ENCODE results near the gene ARHGEF7.
A peak's percentile ranks its signal among the peaks of the same experiment; 100 is the strongest.
"Not testable (repeated sequence)": the region's sequence is repeated elsewhere in the genome, so short reads cannot be mapped to it uniquely, and the experiment has no call there.

ARHGEF7 gene, protein sequence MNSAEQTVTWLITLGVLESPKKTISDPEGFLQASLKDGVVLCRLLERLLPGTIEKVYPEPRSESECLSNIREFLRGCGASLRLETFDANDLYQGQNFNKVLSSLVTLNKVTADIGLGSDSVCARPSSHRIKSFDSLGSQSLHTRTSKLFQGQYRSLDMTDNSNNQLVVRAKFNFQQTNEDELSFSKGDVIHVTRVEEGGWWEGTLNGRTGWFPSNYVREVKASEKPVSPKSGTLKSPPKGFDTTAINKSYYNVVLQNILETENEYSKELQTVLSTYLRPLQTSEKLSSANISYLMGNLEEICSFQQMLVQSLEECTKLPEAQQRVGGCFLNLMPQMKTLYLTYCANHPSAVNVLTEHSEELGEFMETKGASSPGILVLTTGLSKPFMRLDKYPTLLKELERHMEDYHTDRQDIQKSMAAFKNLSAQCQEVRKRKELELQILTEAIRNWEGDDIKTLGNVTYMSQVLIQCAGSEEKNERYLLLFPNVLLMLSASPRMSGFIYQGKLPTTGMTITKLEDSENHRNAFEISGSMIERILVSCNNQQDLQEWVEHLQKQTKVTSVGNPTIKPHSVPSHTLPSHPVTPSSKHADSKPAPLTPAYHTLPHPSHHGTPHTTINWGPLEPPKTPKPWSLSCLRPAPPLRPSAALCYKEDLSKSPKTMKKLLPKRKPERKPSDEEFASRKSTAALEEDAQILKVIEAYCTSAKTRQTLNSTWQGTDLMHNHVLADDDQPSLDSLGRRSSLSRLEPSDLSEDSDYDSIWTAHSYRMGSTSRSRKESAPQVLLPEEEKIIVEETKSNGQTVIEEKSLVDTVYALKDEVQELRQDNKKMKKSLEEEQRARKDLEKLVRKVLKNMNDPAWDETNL

DNA sequence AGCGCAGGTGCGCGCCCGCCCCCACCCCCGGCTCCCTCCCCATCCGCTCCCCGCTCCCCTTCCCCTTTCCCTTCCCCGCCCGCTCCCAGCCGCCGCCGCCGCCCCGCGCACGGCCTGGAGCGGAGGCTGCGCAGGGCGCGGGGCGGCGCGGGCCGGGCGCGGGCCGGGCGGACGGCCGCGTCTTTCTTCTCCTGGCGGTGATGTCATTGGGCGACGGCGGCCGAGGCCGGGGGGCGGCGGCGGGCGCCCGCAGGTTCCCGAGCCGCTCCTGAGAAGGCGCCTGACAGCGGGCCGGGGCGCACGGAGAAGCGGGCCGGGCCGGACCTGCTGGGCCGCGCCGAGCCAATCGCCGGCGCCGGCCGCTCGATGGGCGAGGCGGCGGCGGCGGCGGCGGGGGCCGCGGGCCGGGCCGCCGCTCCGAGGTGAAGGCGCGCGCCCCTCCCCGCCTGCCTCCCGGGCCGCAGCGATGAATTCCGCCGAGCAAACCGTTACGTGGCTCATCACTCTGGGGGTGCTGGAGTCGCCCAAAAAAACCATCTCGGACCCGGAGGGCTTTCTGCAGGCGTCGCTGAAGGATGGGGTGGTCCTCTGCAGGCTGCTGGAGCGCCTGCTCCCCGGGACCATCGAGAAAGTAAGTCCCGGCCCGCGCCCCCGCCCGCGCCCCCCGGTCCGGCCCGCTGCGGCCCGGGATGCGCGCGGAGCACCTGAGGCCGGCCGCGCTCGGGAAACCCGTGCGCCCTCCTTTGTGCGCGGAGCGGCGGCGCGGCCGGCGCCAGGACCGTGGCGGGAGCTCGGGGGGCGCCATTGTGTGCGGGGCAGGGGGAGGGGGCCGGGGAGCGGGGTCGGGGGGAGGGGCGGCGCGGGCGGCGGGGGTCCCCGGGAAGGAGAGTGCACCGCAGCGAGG, at the start of gene ARHGEF7:
TSS of gene ARHGEF7 (plus strand) at position 250 of the 904 bp plus-strand sequence. CDS start at position 467, 217 bp downstream.
- DNase-seq (ENCODE audit: low spot score): peak; percentile 6

DNA sequence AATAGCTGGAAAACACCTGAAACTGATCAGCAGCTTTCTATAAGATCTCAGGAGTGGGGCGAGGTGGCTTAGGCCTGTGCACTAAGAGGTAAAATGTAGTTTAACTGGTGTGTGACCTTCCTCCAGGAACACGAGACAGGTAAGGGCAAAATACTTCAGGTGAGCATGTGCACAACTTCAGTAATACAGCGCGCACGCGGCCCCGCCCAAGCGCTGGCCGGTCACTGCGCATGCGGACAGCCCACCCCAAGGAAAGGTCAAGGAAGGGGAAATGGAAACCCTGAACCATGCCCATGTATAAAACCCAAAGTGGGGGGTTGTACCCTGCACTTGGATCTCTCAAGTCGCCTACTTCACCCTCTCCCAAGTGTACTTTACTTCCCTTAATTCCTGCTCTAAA, 49.4 kb upstream of the ARHGEF7 start:
- DNase-seq (ENCODE audit: low spot score): no peak

DNA sequence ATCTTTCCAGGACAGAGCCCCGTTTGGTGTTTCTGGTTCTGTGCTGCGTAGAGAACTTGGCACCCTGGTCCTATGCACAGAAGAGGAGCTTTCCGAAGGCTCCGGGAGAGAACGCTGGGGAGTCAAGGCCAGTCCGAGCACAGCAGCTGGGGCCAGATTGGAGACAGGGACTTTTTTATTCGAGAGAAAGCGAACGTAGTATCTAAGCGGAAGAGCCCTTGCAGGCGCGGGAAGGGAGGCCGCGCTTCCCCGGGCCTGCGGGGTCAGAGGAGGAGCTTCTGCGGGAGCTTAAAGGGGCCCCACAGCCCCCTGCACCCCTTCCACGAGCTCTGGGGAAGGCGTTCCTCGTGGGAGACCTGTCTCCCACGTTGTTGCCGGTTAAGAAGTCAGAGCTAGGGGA, 48.6 kb upstream of the ARHGEF7 start:
- DNase-seq (ENCODE audit: low spot score): no peak

DNA sequence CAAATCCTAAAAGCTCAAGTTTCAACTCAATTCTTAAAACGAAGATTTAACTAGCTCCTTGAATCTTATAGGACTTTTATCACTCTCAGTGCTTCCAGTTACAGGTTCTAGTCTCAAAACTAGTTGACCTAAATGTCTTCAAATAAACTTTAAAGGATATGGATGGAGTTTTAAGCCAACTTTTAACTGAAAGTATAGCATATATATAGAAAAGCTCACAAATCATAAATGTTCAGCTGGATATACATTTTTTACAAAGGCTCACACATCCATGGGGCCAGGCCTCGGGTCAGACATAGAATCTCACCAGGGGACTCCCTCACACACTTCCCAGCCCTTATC, 47.1 kb upstream of the ARHGEF7 start:
- no peak for DNase-seq (ENCODE audit: low spot score)

DNA sequence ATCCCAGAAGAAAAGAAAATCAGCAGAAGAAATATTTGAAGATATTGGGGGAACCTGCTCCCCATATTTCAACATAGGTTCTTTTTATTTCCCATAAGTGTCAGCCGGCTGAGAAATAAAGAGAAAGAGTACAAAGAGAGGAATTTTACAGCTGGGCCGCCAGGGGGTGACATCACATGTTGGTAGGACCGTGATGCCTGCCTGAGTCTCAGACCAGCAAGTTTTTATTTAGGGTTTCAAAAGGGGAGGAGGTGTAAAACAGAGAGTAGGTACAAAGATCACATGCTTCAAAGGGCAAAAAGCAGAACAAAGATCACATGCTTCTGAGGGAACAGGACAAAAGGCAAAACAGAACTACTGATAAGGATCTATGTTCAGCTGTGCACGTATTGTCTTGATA, 44.0 kb upstream of the ARHGEF7 start:
- DNase-seq (ENCODE audit: low spot score): not testable (repeated sequence)

DNA sequence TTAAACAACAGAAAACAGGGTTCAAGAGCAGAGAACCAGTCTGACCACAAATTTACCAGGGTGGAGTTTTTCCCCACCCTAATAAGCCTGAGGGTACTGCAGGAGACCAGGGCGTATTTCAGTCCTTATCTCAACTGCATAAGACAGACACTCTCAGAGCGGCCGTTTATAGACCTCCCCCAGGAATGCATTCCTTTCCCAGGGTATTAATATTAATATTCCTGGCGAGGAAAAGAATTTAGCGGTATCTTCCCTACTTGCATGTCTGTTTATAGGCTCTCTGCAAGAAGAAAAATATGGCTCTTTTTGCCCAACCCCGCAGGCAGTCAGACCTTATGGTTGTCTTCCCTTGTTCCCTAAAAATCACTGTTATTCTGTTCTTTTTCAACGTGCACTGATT, 43.6 kb upstream of the ARHGEF7 start:
- DNase-seq (ENCODE audit: low spot score): not testable (repeated sequence)

DNA sequence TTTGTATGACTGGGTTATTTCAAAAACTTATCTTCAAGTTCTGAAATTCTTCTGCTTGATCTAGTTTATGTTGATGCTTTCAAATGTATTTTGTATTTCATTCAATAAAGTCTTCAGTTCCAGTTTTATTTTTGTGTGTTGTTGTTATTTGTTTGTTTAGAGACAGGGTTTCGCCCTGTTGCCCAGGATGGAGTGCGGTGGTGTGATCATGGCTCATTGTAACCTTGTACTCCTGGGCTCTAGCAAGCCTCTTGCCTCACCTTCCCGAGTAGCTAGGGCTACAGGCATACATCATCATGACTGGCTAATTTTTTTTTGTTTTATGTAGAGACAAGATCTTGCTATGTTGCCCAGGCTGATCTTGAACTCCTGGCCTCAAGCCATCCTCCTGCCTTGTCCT, 40.3 kb upstream of the ARHGEF7 start:
- no peak for DNase-seq (ENCODE audit: low spot score)

DNA sequence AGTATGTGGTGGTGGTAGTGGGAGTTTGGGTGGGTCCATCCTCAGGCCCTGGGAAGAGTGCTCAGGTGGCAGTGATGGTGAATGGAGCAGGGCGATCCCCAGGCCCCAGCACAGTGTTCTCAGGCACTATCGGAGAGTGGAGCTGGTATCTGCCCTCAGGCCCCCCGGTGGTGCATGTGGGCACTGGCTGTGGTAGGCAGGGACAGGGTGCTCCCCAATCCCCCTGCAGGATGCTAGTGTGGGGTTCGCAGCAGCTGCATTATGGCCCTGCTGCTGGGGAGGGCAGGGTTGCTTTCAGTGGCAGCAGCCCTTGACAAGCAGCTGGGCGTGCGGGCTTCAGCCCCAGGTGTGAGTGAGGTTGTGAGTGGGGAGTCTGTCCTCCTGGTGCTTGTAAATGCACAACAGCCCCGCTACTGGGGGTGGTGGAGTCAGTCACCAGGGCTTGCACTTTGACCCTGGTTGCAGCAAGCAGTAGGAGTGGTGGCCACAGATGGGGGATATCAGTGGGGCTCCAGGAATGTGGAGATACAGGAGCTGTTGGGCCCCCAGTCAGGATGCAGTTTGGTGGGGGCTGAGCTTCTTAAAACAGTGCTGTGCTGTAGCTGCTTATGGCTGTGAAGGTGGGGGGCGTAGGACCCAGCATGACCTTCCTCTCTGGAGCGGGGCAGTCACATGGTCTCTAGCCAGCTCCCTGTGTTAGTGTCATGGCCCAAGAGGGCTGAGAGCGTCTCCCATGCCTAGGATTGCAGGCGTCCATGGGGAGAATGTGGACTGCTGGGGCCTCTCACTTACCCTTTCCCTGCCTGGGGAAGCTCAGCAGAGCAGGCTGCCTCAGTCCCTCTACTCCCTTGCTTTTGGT, 38.7 kb upstream of the ARHGEF7 start:
- DNase-seq (ENCODE audit: low spot score): no peak

GRCh38 chr13:111079375-111079774, 35.7 kb upstream of the ARHGEF7 start:
- no peak for DNase-seq (ENCODE audit: low spot score)

GRCh38 chr13:111080642-111081041, 34.5 kb upstream of the ARHGEF7 start:
- no peak for DNase-seq (ENCODE audit: low spot score)

- no peak for DNase-seq (ENCODE audit: low spot score)
These were observed 32.9 kb upstream of the ARHGEF7 start for GRCh38 chr13:111082240-111082639.

GRCh38 chr13:111082769-111083168, 32.3 kb upstream of the ARHGEF7 start:
- not testable (repeated sequence) for DNase-seq (ENCODE audit: low spot score)

DNA sequence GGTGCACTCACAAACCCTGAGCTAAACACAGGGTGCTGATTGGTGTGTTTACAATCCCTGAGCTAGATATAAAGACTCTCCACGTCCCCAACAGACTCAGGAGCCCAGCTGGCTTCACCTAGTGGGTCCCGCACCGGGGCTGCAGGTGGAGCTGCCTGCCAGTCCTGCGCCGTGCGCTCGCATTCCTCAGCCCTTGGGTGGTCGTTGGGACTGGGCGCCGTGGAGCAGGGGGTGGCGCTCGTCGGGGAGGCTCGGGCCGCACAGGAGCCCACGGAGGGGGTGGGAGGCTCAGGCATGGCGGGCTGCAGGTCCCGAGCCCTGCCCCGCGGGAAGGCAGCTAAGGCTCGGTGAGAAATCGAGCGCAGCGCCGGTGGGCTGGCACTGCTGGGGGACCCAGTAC, 31.4 kb upstream of the ARHGEF7 start:
- DNase-seq (ENCODE audit: low spot score): not testable (repeated sequence)

- DNase-seq (ENCODE audit: low spot score): no peak
These were observed 24.9 kb upstream of the ARHGEF7 start for GRCh38 chr13:111090169-111090568.

DNA sequence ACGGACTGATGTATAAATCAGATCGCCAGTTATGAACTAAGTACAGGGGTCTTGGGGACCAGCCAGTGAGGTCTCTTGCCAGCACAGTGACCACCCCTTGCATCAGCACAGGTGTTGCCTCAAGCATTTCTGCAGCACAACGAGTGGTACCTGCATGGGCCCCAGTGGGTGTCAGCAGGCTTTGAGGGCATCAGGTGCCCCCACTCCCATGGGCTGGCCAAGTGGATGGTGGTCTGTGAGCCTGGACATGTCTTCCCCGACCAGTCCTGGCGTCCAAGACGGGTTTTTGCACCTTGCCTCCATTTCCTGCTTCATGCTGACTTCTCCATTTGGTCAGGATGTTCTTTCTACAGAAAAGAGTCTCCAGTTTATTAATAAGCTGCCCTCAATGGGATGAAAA, 22.4 kb upstream of the ARHGEF7 start:
- DNase-seq (ENCODE audit: low spot score): no peak

DNA sequence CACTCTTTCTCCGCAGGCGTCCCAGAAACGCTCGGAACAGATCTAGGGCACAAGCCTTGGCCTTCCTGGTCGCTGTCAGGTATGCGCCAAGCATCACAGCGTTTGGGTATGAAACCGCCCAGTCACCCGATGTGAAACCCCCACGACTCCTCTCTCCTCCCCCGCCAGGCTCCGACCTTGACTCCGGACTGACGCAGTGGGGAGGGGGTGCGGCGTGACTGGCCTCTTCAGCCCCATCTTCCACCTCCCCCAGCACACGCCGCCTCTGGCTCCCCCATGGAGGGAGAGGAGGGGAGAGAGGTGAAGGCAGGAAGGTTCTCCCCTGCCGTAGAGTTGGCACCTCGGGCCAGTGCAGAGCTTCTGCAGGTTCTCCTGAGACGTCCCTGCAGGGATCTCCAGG, 22.0 kb upstream of the ARHGEF7 start:
- DNase-seq (ENCODE audit: low spot score): no peak

DNA sequence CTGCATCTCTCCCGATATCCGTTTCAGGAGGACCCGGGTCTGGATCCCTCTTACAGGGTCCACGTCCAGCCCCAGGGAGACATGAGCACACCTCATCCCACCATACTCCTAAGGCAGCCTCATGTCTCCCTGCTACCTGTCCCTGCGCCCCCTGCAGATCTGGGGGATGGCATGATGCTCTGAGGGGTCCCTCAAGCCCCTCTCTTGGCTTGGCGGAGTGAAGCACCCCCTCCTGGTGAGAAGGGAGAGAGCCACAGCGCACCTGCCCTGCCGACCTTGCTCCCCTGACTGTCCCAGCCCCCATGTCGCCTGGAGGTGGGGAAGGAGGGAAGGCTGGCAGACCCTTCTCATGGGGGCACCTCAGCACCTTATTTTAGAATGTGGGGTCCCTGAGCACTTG, 21.5 kb upstream of the ARHGEF7 start:
- no peak for DNase-seq (ENCODE audit: low spot score)

GRCh38 chr13:111095031-111095840, 19.9 kb upstream of the ARHGEF7 start:
- DNase-seq (ENCODE audit: low spot score): no peak

DNA sequence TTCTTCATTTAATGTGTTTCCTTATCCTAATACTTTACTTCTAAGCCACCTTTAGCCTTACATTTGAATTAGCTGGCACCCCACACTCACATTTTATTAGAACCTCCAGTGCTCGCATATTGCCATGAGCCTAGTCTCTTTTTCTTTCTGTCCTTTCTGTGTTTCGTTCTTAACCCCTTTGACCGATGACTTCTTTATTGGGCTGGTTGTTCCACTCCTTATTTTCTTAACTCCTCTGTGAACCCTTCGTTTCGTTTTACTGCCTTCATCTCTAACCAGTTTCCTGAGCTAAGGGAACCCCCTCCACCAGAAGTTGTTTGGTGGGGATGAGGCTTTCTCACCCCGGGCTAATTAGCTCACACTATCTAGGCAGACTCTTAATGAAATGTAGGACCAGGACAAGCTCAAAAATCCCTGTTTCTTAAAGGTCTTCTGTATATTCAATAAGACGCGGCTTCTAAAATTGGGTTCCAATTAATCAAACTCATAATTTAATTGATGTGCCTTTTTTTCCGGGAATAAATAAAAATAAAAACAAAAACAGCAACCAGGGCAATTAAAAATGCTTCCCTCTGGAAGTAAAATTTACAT, 19.1 kb upstream of the ARHGEF7 start:
- DNase-seq (ENCODE audit: low spot score): no peak

DNA sequence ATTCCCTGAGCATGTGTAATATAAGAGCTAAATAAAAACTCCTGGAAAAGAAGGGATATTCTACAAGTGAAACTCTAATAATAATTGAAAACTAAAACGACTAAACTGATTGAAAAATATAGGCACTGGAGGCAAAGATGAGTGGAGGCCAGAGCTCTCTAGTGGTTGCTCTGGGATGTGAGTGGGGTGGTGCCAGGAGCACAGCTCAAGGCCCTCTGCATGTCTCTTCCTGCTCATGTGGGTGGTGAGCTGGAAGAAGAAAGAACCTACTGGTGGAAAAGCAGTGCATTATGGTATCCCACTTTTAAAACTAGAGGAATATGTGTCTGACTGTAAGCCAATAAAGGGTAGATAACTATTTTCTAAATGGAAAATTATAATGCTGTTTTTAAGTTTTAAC, 15.8 kb upstream of the ARHGEF7 start:
- DNase-seq (ENCODE audit: low spot score): no peak

All from kidney tubule cell (primary cell).